Measurements from ENCODE around the gene KRTAP5-2. TPM values are rescaled to one million over a fixed set of nuclear protein-coding genes. Genes with fewer than 3 reads are reported as not detected.
A peak's percentile ranks its signal among the peaks of the same experiment; 100 is the strongest.

KRTAP5-2 gene
- total RNA-seq, 1 donor from 2014 or later, result not detected

- no peak overlapping the region for H3K27ac ChIP-seq
- H3K9me3 ChIP-seq, result no peaks in the 10 kb centered on the region
- TF ChIP-seq CTCF (IDR thresholded peaks at IDR 0.05), result no peak
- DNase-seq, result no peak
- H3K4me1 ChIP-seq, result peaks cover 18% of the 10 kb centered on the region
- intact Hi-C loops (cut with DNase I), result no loop called here
- H3K4me3 ChIP-seq, result no peak overlapping the region
- no peaks in the 10 kb centered on the region for H3K27me3 ChIP-seq
- no peak for ATAC-seq
- H3K36me3 ChIP-seq, result no peaks in the 10 kb centered on the region
Measured at GRCh38 chr11:1563149-1563638, 34.9 kb downstream of the KRTAP5-2 start.

GRCh38 chr11:1562469-1563148 lies 35.5 kb downstream of the KRTAP5-2 start:
- no peak for TF ChIP-seq CTCF (IDR thresholded peaks at IDR 0.05)
- Histone ChIP-seq H3K9me3 (no peaks in the 10 kb centered on the region), H3K4me3 (no peak overlapping the region), H3K36me3 (no peaks in the 10 kb centered on the region), H3K27me3 (no peaks in the 10 kb centered on the region), H3K4me1 (peaks cover 24% of the 10 kb centered on the region), H3K27ac (no peak overlapping the region)
- no peak for ATAC-seq
- intact Hi-C loops (cut with DNase I), result no loop called here
- DNase-seq, result peak; percentile 62

GRCh38 chr11:1561955-1562354 lies 36.1 kb downstream of the KRTAP5-2 start:
- peak; percentile 56 for DNase-seq
- H3K4me1 ChIP-seq, result peaks cover 26% of the 10 kb centered on the region
- intact Hi-C loops (cut with DNase I), result no loop called here

GRCh38 chr11:1561266-1561665 lies 36.8 kb downstream of the KRTAP5-2 start:
- DNase-seq, result peak; percentile 58
- Histone ChIP-seq H3K4me3 (no peak overlapping the region), H3K9me3 (no peaks in the 10 kb centered on the region), H3K27me3 (no peaks in the 10 kb centered on the region), H3K4me1 (peaks cover 26% of the 10 kb centered on the region), H3K36me3 (no peaks in the 10 kb centered on the region), H3K27ac (no peak overlapping the region)
- TF ChIP-seq CTCF (IDR thresholded peaks at IDR 0.05), result no peak
- intact Hi-C loops (cut with DNase I), result no loop called here
- no peak for ATAC-seq

More at GRCh38 chr11:1561955-1562354, 36.1 kb downstream of the KRTAP5-2 start:
- H3K27me3 ChIP-seq, result no peaks in the 10 kb centered on the region
- TF ChIP-seq CTCF (IDR thresholded peaks at IDR 0.05), result no peak
- H3K27ac ChIP-seq, result no peak overlapping the region
- H3K9me3 ChIP-seq, result no peaks in the 10 kb centered on the region
- H3K36me3 ChIP-seq, result no peaks in the 10 kb centered on the region
- H3K4me3 ChIP-seq, result no peak overlapping the region
- ATAC-seq, result no peak

GRCh38 chr11:1560649-1561251 lies 37.3 kb downstream of the KRTAP5-2 start:
- intact Hi-C loops (cut with DNase I), result no loop called here

More at GRCh38 chr11:1560649-1561251, 37.3 kb downstream of the KRTAP5-2 start:
- no peak overlapping the region for H3K27ac ChIP-seq
- no peak for TF ChIP-seq CTCF (IDR thresholded peaks at IDR 0.05)
- no peaks in the 10 kb centered on the region for H3K9me3 ChIP-seq
- H3K27me3 ChIP-seq, result no peaks in the 10 kb centered on the region
- no peak overlapping the region for H3K4me3 ChIP-seq
- DNase-seq (no peak), ATAC-seq (no peak)
- peaks cover 26% of the 10 kb centered on the region for H3K4me1 ChIP-seq
- no peaks in the 10 kb centered on the region for H3K36me3 ChIP-seq

Measured in upper lobe of right lung (tissue), 1 donor.